ENCODE data around the gene B3GNT8.

GRCh38 chr19:41416194-41416674 is 10.9 kb downstream of the B3GNT8 start:
- no peak for TF ChIP-seq EZH2 (IDR thresholded peaks at IDR 0.05; ENCODE audit: insufficient read depth, low read length)
- TF ChIP-seq, protein P1, sequence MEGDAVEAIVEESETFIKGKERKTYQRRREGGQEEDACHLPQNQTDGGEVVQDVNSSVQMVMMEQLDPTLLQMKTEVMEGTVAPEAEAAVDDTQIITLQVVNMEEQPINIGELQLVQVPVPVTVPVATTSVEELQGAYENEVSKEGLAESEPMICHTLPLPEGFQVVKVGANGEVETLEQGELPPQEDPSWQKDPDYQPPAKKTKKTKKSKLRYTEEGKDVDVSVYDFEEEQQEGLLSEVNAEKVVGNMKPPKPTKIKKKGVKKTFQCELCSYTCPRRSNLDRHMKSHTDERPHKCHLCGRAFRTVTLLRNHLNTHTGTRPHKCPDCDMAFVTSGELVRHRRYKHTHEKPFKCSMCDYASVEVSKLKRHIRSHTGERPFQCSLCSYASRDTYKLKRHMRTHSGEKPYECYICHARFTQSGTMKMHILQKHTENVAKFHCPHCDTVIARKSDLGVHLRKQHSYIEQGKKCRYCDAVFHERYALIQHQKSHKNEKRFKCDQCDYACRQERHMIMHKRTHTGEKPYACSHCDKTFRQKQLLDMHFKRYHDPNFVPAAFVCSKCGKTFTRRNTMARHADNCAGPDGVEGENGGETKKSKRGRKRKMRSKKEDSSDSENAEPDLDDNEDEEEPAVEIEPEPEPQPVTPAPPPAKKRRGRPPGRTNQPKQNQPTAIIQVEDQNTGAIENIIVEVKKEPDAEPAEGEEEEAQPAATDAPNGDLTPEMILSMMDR (IDR thresholded peaks at IDR 0.05; ENCODE audit: insufficient read depth, low read depth, low read length), result no peak

Measured in astrocyte (in vitro differentiated cells and primary cell).